Chondrocyte (in vitro differentiated cells): ENCODE measurements around the gene PROSER3. TPM values are rescaled to one million over a fixed set of nuclear protein-coding genes. Genes with fewer than 3 reads are reported as not detected.
"Not testable (repeated sequence)": the region's sequence is repeated elsewhere in the genome, so short reads cannot be mapped to it uniquely, and the experiment has no call there.

Experiments used
- DNase-seq: peaks from one replicate; pipeline ENCODE4 v3.0.0; 2021; ENCODE audit warnings: mixed read lengths, low spot score
- H3K27ac Mint-ChIP-seq: one replicate; pipeline ENCODE4 v1.8.0; 2021; ENCODE audit warnings: mild to moderate bottlenecking, moderate library complexity, mixed read lengths; ENCODE audit not compliant: unreplicated experiment
- H3K27me3 Mint-ChIP-seq: 2 replicates; pipeline ENCODE4 v1.8.0; 2021; ENCODE audit warnings: low read depth, mixed read lengths
- H3K36me3 Mint-ChIP-seq: 2 replicates; pipeline ENCODE4 v1.8.0; 2021; ENCODE audit warnings: low read depth, mixed read lengths
- H3K4me1 Mint-ChIP-seq: 2 replicates; pipeline ENCODE4 v1.8.0; 2021; ENCODE audit warnings: low read depth, mild to moderate bottlenecking, mixed read lengths
- H3K4me3 Mint-ChIP-seq: one replicate; pipeline ENCODE4 v1.8.0; 2021; ENCODE audit warnings: mild to moderate bottlenecking, moderate library complexity, mixed read lengths; ENCODE audit not compliant: unreplicated experiment
- H3K9me3 Mint-ChIP-seq: 2 replicates; pipeline ENCODE4 v1.8.0; 2021; ENCODE audit warnings: low read depth, mixed read lengths
- total RNA-seq: library from RNA; stranded (reverse); gene quantifications from 3 replicates; pipeline ENCODE4 v1.2.1, GENCODE V29; 2021
- TF ChIP-seq, protein P1 (sequence below): fragments of 200-600 bp; sonication (generic); IDR thresholded peaks from 2 replicates; pipeline ENCODE4 v1.5.0; 2021; ENCODE audit warnings: antibody characterized with exemption, mild to moderate bottlenecking, moderate library complexity

Gene PROSER3
- total RNA-seq, 1 donor from 2014 or later = 17.4 TPM

DNA sequence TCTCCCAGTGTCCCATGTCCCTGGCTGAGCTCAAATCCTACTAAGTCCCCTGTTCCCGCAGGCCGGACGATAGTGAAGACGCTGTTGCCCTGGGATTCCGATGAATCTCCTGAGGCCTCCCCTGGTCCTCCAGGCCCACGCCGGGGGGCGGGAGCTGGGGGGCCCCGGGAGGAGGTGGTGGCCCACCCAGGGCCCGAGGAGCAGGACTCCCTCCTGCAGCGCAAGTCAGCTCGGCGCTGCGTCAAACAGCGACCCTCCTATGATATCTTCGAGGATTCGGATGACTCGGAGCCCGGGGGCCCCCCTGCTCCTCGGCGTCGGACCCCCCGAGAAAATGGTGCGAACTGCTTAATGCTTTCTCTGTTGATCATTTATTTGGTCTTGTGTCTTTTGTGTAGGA, 34.3 kb upstream of the PROSER3 start:
- Mint-ChIP-seq H3K9me3 (no peaks in the 10 kb centered on the region), H3K27me3 (no peaks in the 10 kb centered on the region), H3K36me3 (peaks cover 46% of the 10 kb centered on the region), H3K4me3 (no peak overlapping the region), H3K27ac (no peak overlapping the region), H3K4me1 (peaks cover 13% of the 10 kb centered on the region)
- TF ChIP-seq, protein P1, sequence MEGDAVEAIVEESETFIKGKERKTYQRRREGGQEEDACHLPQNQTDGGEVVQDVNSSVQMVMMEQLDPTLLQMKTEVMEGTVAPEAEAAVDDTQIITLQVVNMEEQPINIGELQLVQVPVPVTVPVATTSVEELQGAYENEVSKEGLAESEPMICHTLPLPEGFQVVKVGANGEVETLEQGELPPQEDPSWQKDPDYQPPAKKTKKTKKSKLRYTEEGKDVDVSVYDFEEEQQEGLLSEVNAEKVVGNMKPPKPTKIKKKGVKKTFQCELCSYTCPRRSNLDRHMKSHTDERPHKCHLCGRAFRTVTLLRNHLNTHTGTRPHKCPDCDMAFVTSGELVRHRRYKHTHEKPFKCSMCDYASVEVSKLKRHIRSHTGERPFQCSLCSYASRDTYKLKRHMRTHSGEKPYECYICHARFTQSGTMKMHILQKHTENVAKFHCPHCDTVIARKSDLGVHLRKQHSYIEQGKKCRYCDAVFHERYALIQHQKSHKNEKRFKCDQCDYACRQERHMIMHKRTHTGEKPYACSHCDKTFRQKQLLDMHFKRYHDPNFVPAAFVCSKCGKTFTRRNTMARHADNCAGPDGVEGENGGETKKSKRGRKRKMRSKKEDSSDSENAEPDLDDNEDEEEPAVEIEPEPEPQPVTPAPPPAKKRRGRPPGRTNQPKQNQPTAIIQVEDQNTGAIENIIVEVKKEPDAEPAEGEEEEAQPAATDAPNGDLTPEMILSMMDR = no peak
- DNase-seq = no peak

DNA sequence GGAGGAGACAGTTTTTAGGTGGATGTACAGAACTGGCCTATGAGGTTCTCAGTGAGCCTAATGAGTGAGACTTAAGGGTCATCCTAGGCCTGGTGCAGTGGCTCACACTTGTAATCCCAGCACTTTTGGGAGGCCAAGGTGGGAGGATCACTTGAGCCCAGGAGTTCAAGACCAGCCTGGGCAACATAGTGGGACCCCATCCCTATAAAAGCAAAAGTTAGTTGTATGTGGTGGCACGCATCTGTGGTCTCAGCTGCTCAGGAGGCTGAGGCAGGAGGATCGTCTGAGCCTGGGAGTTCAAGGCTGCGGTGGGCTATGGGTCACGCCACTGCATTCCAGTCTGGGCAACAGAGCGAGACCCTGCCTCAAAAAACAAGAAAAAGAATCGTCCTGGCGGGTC, 33.8 kb upstream of the PROSER3 start:
- H3K27ac Mint-ChIP-seq, H3K9me3 Mint-ChIP-seq, H3K4me3 Mint-ChIP-seq, H3K27me3 Mint-ChIP-seq, H3K4me1 Mint-ChIP-seq, DNase-seq: not testable (repeated sequence)
- peaks cover 50% of the 10 kb centered on the region for H3K36me3 Mint-ChIP-seq

DNA sequence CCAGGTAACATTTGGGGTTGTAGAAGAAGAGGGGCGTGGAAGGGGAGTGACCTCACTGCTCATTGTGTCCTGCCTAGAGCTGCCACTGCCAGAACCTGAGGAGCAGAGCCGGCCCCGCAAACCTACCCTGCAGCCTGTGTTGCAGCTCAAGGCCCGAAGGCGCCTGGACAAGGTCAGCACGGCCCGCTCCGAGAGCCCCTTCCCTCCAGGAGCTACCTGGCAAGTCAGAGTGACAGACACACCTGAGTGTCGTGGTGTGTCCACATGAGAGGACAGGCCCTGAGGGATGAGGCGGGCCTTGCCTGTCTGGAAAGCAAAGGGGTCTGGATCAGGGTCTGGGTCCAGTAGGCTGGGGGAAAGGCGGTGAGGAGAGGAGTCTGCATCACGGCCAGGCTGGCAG, 33.4 kb upstream of the PROSER3 start:
- Mint-ChIP-seq H3K27me3 (no peaks in the 10 kb centered on the region), H3K36me3 (peaks cover 54% of the 10 kb centered on the region), H3K4me1 (peaks cover 4% of the 10 kb centered on the region), H3K9me3 (no peaks in the 10 kb centered on the region), H3K4me3 (no peak overlapping the region), H3K27ac (no peak overlapping the region)
- TF ChIP-seq, protein P1 = no peak
- no peak for DNase-seq

DNA sequence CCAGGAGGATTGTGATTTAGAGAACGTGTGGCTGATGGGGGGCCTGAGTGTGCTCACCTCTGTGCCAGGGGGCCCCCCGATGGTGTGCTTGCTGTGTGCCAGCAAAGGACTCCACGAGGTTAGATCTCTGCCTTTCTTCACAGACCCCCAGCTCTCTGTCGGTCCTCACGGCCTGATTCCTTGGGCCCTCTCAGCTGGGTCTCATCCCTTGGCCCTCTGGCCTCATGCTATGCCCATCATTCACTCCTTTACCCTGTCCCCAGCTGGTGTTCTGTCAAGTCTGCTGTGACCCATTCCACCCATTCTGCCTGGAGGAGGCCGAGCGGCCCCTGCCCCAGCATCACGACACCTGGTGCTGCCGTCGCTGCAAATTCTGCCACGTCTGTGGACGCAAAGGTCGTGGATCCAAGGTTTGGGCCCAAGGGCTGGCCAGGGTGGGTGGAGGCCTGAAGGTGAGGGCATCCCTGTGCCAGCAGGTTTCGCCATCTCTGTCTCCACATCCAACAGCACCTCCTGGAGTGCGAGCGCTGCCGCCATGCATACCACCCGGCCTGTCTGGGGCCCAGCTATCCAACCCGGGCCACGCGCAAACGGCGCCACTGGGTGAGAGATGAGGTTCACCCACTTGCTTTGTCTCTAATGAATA, 32.6 kb upstream of the PROSER3 start:
- Mint-ChIP-seq H3K4me1 (peaks cover under 1% of the 10 kb centered on the region), H3K9me3 (no peaks in the 10 kb centered on the region), H3K36me3 (peaks cover 58% of the 10 kb centered on the region), H3K27ac (no peak overlapping the region), H3K4me3 (no peak overlapping the region), H3K27me3 (no peaks in the 10 kb centered on the region)
- no peak for DNase-seq
- TF ChIP-seq, protein P1 = no peak

DNA sequence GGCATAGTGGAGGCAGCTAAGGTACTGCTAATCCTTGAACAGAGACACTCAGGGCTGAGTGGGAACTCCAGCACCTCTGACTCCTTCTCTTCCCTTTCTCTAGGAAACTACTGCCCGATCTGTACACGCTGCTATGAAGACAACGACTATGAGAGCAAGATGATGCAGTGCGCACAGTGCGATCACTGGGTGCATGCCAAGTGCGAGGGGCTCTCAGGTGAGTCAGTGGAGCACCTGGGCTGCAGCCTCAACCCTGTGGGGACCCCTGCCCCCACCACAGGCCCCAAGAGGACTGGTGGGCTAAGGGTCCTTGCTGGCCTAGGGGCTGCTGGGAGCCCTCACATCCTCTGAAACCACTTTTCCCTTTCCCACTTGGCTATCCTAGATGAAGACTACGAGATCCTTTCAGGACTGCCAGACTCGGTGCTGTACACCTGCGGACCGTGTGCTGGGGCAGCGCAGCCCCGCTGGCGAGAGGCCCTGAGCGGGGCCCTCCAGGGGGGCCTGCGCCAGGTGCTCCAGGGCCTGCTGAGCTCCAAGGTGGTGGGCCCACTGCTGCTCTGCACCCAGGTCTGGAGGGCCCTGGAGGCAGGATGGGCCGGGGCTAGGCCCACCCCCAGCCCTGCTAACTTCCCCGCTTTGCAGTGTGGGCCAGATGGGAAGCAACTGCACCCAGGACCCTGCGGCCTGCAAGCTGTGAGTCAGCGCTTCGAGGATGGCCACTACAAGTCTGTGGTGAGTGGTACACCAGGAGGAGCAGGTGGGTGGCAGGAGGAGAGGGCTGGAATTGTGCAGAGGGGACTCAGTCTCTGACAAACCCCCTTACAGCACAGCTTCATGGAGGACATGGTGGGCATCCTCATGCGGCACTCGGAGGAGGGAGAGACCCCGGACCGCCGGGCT, 30.7 kb upstream of the PROSER3 start:
- DNase-seq = no peak
- Mint-ChIP-seq H3K27ac (no peak overlapping the region), H3K9me3 (no peaks in the 10 kb centered on the region), H3K27me3 (no peaks in the 10 kb centered on the region), H3K4me3 (no peak overlapping the region), H3K4me1 (no peaks in the 10 kb centered on the region), H3K36me3 (peaks cover 62% of the 10 kb centered on the region)
- TF ChIP-seq, protein P1 = no peak
